ENCODE data around the gene SPHK2.

DNA sequence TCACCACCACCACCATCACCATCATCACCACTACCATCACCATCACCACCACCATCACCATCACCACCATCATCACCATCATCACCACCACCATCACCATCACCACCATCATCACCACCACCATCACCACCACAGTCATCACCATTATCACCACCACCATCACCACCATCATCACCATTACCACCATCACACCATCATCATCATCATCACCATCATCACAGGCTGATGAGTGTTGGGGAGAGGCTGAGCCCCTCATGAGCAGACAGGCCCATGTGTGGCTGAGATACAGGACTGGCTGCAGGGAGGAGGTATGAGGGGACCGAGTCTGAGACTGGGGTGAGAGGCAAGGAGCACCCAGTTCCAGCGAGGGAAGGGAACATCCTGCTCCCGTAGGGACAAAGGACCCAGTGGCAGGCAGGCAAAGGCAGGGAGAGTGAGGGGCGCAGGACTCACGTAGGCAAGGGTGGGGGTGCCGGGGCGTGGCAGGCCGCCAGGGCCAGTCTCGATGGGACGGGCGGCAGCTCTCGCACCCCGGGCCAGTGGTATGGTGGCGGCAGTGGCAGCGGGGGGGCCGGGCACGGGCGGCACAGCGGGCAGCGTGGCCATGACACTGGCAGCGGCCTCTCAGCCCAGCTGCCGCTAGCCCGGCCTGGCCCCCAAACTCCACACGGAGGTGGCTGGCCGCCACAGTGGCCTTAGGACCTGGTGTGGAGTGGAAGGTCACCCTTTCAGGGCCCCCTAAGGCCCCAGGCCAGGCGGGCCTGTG lies 50.8 kb downstream of the SPHK2 start:
- no peak for TF ChIP-seq EZH2 (IDR thresholded peaks at IDR 0.05; ENCODE audit: borderline replicate concordance, low read depth, low read length, poor library complexity, severe bottlenecking)
- TF ChIP-seq, protein P1, sequence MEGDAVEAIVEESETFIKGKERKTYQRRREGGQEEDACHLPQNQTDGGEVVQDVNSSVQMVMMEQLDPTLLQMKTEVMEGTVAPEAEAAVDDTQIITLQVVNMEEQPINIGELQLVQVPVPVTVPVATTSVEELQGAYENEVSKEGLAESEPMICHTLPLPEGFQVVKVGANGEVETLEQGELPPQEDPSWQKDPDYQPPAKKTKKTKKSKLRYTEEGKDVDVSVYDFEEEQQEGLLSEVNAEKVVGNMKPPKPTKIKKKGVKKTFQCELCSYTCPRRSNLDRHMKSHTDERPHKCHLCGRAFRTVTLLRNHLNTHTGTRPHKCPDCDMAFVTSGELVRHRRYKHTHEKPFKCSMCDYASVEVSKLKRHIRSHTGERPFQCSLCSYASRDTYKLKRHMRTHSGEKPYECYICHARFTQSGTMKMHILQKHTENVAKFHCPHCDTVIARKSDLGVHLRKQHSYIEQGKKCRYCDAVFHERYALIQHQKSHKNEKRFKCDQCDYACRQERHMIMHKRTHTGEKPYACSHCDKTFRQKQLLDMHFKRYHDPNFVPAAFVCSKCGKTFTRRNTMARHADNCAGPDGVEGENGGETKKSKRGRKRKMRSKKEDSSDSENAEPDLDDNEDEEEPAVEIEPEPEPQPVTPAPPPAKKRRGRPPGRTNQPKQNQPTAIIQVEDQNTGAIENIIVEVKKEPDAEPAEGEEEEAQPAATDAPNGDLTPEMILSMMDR (conservative IDR thresholded peaks at IDR 0.05; ENCODE audit: low read depth, low read length), result no peak
